DMS79 (cell line): ENCODE data around the gene APEX2.
A peak's percentile ranks its signal among the peaks of the same experiment; 100 is the strongest.
"Not testable (repeated sequence)": the region's sequence is repeated elsewhere in the genome, so short reads cannot be mapped to it uniquely, and the experiment has no call there.

Experiments
- DNase-seq: peaks from one replicate; lab custom pipeline; 2025; lab: John Stamatoyannopoulos, UW

Gene APEX2

GRCh38 chrX:54999717-55000598 lies at the start of gene APEX2:
Gene APEX2 (plus strand): TSS chrX:55000363. CDS start chrX:55000423, 60 bp downstream.
- DNase-seq, result peak; percentile 79

- no peak for DNase-seq
These were observed 49.3 kb upstream of the APEX2 start for GRCh38 chrX:54950730-54951375.

GRCh38 chrX:54961750-54962149 lies 38.4 kb upstream of the APEX2 start:
- no peak for DNase-seq

- DNase-seq, result no peak
These were observed 35.2 kb upstream of the APEX2 start for GRCh38 chrX:54964766-54965497.

GRCh38 chrX:54977387-54977786 lies 22.8 kb upstream of the APEX2 start:
- DNase-seq, result no peak

- no peak for DNase-seq
These were observed 21.7 kb upstream of the APEX2 start for GRCh38 chrX:54978448-54978847.

GRCh38 chrX:54979432-54979831 lies 20.7 kb upstream of the APEX2 start:
- DNase-seq, result no peak

GRCh38 chrX:54980334-54980733 lies 19.8 kb upstream of the APEX2 start:
- no peak for DNase-seq

- DNase-seq, result not testable (repeated sequence)
These were observed 16.9 kb upstream of the APEX2 start for GRCh38 chrX:54983306-54983705.

- DNase-seq, result no peak
These were observed 8.5 kb upstream of the APEX2 start for GRCh38 chrX:54991706-54992105.

GRCh38 chrX:54992911-54993622 lies 7.1 kb upstream of the APEX2 start:
- no peak for DNase-seq

GRCh38 chrX:54994099-54994498 lies 6.1 kb upstream of the APEX2 start, which contains the start of gene PFKFB1:
Gene PFKFB1 (minus strand): TSS chrX:54994188. CDS start chrX:54994007, 181 bp downstream.
- DNase-seq, result no peak

GRCh38 chrX:54994668-54995351 lies 5.4 kb upstream of the APEX2 start:
- DNase-seq, result no peak

GRCh38 chrX:54995621-54996020 lies 4.5 kb upstream of the APEX2 start:
- no peak for DNase-seq

- DNase-seq, result no peak
These were observed 4.1 kb downstream of the APEX2 start for GRCh38 chrX:55004231-55004630.

GRCh38 chrX:55005256-55005655 lies 5.1 kb downstream of the APEX2 start:
- DNase-seq, result no peak

GRCh38 chrX:55006827-55007621 lies 6.9 kb downstream of the APEX2 start:
- DNase-seq, result no peak

GRCh38 chrX:55007656-55008055 lies 7.5 kb downstream of the APEX2 start:
- no peak for DNase-seq

GRCh38 chrX:55008571-55009358 lies 8.6 kb downstream of the APEX2 start:
- DNase-seq, result no peak

- DNase-seq, result no peak
These were observed 11.1 kb downstream of the APEX2 start for GRCh38 chrX:55011294-55011693.
